GM12878 (cell line): Measurements from ENCODE around the gene SLC24A4. TPM values are rescaled to one million over a fixed set of nuclear protein-coding genes. Genes with fewer than 3 reads are reported as not detected.

Source experiments
- CEBPZ ChIP-seq: fragments of 150-350 bp; IDR thresholded peaks from 2 replicates; pipeline ENCODE4 v1.6.1; 2016; ENCODE audit warnings: low read depth, low read length
- GATAD2B ChIP-seq: fragments of 450-650 bp; conservative IDR thresholded peaks from 2 replicates; pipeline ENCODE4 v1.6.1; 2017; ENCODE audit warnings: low read depth, mild to moderate bottlenecking, moderate library complexity
- KDM1A ChIP-seq: fragments of 200-600 bp; sonication (generic); IDR thresholded peaks from 2 replicates; pipeline ENCODE4 v1.6.1; 2016; ENCODE audit warnings: borderline replicate concordance
- SIN3A ChIP-seq: IDR thresholded peaks from 2 replicates; pipeline ENCODE4 v1.6.1; 2012; ENCODE audit warnings: low read depth, low read length, improper control_type of control experiment
- YY1 ChIP-seq: IDR thresholded peaks from 2 replicates; pipeline ENCODE4 v1.6.1; 2011; ENCODE audit warnings: low read depth, mild to moderate bottlenecking, low read length
- ZBTB11 ChIP-seq: fragments of 450-650 bp; formaldehyde crosslinking; IDR thresholded peaks from 2 replicates; pipeline ENCODE4 v1.5.0; 2022; ENCODE audit warnings: mild to moderate bottlenecking, missing genetic modification characterization
- ZSCAN29 ChIP-seq: fragments of 450-650 bp; IDR thresholded peaks from 2 replicates; pipeline ENCODE4 v1.6.1; 2017; ENCODE audit warnings: mild to moderate bottlenecking, moderate library complexity
- polyA plus RNA-seq, 11 experiments: library from polyadenylated mRNA; depleted of rRNA in 4 of 11; unstranded in 6 of 11; stranded (reverse) in 5 of 11; fragments of >200 nt; fragmentation: Nextera tagmentation in 4 of 11; fragmentation: Illumina TruSeq in 1 of 11; extraction: Ambion mirVana in 4 of 11; extraction: Trizol in 1 of 11; gene quantifications; 1 replicate in 1 of 11; 2 replicates in 10 of 11; pipeline versions ENCODE4 v1.2.1 to v1.2.3, GENCODE V29; 2011 to 2016; ENCODE audit warnings: inconsistent platforms in 2 of 11, missing spikeins in 2 of 11, low read depth in 1 of 11
- total RNA-seq, 4 experiments: library from RNA; depleted of rRNA in 3 of 4; stranded (reverse); fragments of >200 nt in 3 of 4; fragmentation: Illumina TruSeq in 1 of 4; extraction: Trizol in 1 of 4; gene quantifications; 2 replicates each; pipeline versions ENCODE4 v1.2.1 to v1.2.3, GENCODE V29; 2013 to 2021
- TF ChIP-seq, protein P1 (sequence below): IDR thresholded peaks from 2 replicates; pipeline ENCODE4 v1.6.1; 2012; ENCODE audit warnings: low read depth, low read length, improper control_type of control experiment
- TF ChIP-seq, protein P2 (sequence below): fragments of 450-650 bp; IDR thresholded peaks from 2 replicates; pipeline ENCODE4 v1.6.1; 2017; ENCODE audit warnings: antibody characterized with exemption, mild to moderate bottlenecking, moderate library complexity
- TF ChIP-seq, protein P3 (sequence below): IDR thresholded peaks from 2 replicates; pipeline ENCODE4 v1.6.1; 2012; ENCODE audit warnings: low read length, inconsistent platforms

SLC24A4 gene
- total and polyA plus RNA-seq, 10 of the 15 experiments (the other 5 are each of a cell fraction or from before 2014, with no cell fraction given), result under 0.01 to 0.46 (median 0.04) TPM; not detected in 5

DNA sequence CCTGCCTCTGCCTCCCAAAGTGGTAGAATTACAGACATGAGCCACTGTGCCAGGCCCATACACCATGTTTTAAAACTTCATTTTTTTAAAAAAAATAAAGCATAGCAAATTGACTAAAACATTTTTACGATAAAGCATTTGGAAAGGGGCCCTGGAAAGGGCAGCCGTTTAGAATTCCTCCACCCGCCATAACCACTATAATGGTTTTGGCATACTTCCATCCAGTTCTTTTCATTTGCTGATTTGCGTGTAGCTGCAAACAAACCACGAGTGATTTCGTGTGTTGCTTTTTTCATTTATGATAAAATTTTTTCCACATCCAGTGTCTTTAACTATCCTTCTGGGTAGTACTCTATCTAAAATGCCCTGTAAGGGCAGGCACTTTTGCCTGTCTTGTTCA is 98.8 kb downstream of the SLC24A4 start (continued):
- no peak for TF ChIP-seq CEBPZ
- TF ChIP-seq, protein P1, sequence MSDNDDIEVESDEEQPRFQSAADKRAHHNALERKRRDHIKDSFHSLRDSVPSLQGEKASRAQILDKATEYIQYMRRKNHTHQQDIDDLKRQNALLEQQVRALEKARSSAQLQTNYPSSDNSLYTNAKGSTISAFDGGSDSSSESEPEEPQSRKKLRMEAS, result no peak
- TF ChIP-seq, protein P2, sequence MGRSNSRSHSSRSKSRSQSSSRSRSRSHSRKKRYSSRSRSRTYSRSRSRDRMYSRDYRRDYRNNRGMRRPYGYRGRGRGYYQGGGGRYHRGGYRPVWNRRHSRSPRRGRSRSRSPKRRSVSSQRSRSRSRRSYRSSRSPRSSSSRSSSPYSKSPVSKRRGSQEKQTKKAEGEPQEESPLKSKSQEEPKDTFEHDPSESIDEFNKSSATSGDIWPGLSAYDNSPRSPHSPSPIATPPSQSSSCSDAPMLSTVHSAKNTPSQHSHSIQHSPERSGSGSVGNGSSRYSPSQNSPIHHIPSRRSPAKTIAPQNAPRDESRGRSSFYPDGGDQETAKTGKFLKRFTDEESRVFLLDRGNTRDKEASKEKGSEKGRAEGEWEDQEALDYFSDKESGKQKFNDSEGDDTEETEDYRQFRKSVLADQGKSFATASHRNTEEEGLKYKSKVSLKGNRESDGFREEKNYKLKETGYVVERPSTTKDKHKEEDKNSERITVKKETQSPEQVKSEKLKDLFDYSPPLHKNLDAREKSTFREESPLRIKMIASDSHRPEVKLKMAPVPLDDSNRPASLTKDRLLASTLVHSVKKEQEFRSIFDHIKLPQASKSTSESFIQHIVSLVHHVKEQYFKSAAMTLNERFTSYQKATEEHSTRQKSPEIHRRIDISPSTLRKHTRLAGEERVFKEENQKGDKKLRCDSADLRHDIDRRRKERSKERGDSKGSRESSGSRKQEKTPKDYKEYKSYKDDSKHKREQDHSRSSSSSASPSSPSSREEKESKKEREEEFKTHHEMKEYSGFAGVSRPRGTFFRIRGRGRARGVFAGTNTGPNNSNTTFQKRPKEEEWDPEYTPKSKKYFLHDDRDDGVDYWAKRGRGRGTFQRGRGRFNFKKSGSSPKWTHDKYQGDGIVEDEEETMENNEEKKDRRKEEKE, result no peak
- no peak for TF ChIP-seq SIN3A
- TF ChIP-seq GATAD2B, result no peak
- TF ChIP-seq, protein P3, sequence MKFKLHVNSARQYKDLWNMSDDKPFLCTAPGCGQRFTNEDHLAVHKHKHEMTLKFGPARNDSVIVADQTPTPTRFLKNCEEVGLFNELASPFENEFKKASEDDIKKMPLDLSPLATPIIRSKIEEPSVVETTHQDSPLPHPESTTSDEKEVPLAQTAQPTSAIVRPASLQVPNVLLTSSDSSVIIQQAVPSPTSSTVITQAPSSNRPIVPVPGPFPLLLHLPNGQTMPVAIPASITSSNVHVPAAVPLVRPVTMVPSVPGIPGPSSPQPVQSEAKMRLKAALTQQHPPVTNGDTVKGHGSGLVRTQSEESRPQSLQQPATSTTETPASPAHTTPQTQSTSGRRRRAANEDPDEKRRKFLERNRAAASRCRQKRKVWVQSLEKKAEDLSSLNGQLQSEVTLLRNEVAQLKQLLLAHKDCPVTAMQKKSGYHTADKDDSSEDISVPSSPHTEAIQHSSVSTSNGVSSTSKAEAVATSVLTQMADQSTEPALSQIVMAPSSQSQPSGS, result no peak
- TF ChIP-seq YY1, result no peak
- TF ChIP-seq ZSCAN29, result no peak
- no peak for TF ChIP-seq ZBTB11 (CRISPR knock-in tag)
- TF ChIP-seq KDM1A, result no peak
